Loucy (cell line): Measurements from ENCODE around the gene MZB1.

ENCODE experiments used
- CTCF ChIP-seq: fragments of 200-600 bp; sonication (generic); conservative IDR thresholded peaks from 2 replicates; pipeline ENCODE4 v1.5.1; 2014; ENCODE audit warnings: mild to moderate bottlenecking, antibody characterized with exemption, low read length
- EZH2phosphoT487 ChIP-seq: fragments of 200-600 bp; IDR thresholded peaks from 2 replicates; pipeline ENCODE4 v1.6.1; 2018; ENCODE audit warnings: antibody characterized with exemption, mild to moderate bottlenecking, moderate library complexity, borderline replicate concordance

GRCh38 chr5:139379626-139380449 is 9.9 kb downstream of the MZB1 start:
- TF ChIP-seq CTCF (no peak), EZH2phosphoT487 (no peak)
